Ovary (tissue), 9 donors: ENCODE results near the gene CD209. TPM values are rescaled to one million over a fixed set of nuclear protein-coding genes. Genes with fewer than 3 reads are reported as not detected.

Experiments
- DNase-seq, 5 donors: peaks; one replicate each; pipeline ENCODE4 v3.0.0-alpha.2; 2019 to 2020
- H3K27ac ChIP-seq, 2 donors: fragments of 200-600 bp; one replicate each; pipeline versions ENCODE4 v1.5.1 to v1.8.0; 2019 to 2022
- H3K27me3 ChIP-seq: fragments of 200-600 bp; one replicate; pipeline ENCODE4 v1.8.0; 2022
- H3K36me3 ChIP-seq: fragments of 200-600 bp; sonication (generic); one replicate; pipeline ENCODE4 v1.5.1; 2019
- H3K4me1 ChIP-seq: one replicate; pipeline ENCODE4 v1.8.1; 2013; ENCODE audit warnings: mild to moderate bottlenecking, moderate library complexity; ENCODE audit not compliant: insufficient read depth
- H3K4me3 ChIP-seq: fragments of 200-600 bp; sonication (generic); one replicate; pipeline ENCODE4 v1.5.1; 2017
- H3K9me3 ChIP-seq, 2 donors: fragments of 200-600 bp in 1 of 2; sonication (generic) in 1 of 2; one replicate each; pipeline versions ENCODE4 v1.5.1 to v1.8.1; 2013 to 2019; ENCODE audit warnings: mild to moderate bottlenecking in 1 of 2, moderate library complexity in 1 of 2
- EP300 ChIP-seq: sonication (generic); formaldehyde crosslinking; IDR thresholded peaks from one replicate; pipeline ENCODE4 v1.6.1; 2017; ENCODE audit warnings: antibody characterized with exemption
- POLR2A ChIP-seq: fragments of 450-650 bp; IDR thresholded peaks from one replicate; pipeline ENCODE4 v1.6.1; 2017; ENCODE audit warnings: antibody characterized with exemption, mild to moderate bottlenecking, moderate library complexity
- WGBS, 3 donors: extraction: QIAGEN DNeasy Blood & Tissue Kit in 1 of 3; methylation state at CpG; one replicate each; pipeline versions ENCODE4 v1.1.5 to v1.1.7; 2013 to 2017; 5-methylcytosine and 5-hydroxymethylcytosine counted together
- intact Hi-C, 4 donors: fragments of 100-400 bp; cut with DNase I; formaldehyde crosslinking; loops; one replicate each; pipeline versions ENCODE4 v1.11.0 to v1.15.1; 2022 to 2023
- polyA plus RNA-seq, 2 donors: library from polyadenylated mRNA; stranded (reverse); fragments of 200-250 nt in 1 of 2; fragments of 350-450 nt in 1 of 2; fragmentation: Illumina TruSeq in 1 of 2; extraction: RNeasy Lipid Tissue Mini Kit (QIAGEN cat#74804) in 1 of 2; gene quantifications; one replicate each; pipeline ENCODE4 v1.2.3, GENCODE V29; 2013 to 2014
- total RNA-seq, 7 donors: library from RNA; depleted of rRNA in 2 of 7; stranded (reverse); fragments of >200 nt in 2 of 7; fragmentation: NEBNext Ultra II Directional in 3 of 7; extraction: Animal tissue kit (Norgen Biotek cat#: 25700) in 3 of 7; gene quantifications; one replicate each; pipeline versions ENCODE4 v1.1.0 to v1.2.4, GENCODE V29; 2016 to 2023
- TF ChIP-seq, protein P1 (sequence below), 3 donors: fragments of 450-650 bp in 2 of 3; fragments of 200-600 bp in 1 of 3; IDR thresholded peaks; one replicate each; pipeline versions ENCODE4 v1.5.1 to v1.8.0; 2016 to 2022; ENCODE audit warnings: antibody characterized with exemption in 3 of 3, mild to moderate bottlenecking in 1 of 3
- donor health status: DM: no; HTN: no; CAD: no; lungs with moderate emphysema.
- donor health status: DM: no; HTN: no; CAD: no.
- donor health status: Bipolar disorder and iron deficiency.
- donor health status: DM: yes; HTN: yes; CAD: no.
- donor health status: DM: no; HTN: no; CAD: no.
- donor health status: DM: yes; HTN: yes; CAD: no.

Gene CD209
- total and polyA plus RNA-seq, 9 donors = 0.48 to 26.1 (median 1.7) TPM

DNA sequence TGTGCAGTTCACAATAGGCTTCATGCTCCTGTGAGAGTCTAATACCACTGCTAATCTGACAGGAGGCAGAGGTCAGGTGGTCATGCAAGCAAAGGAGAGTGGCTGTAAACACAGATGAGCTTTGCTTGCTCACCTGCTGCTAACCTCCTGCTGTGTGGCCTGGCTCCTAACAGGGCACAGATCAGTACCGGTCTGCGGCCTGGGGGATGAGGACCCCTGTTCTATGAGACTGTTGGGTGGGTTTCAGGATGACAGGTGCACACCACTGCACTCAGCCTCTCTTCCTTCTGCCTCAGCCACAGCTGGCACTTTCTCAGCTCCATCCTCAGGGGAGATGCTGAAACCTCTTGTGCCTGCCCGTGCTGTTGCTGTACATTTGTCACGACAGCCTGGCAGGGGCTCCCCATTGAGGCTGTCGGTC, 25.1 kb downstream of the CD209 start:
- Histone ChIP-seq H3K27me3 (no peaks in the 10 kb centered on the region), H3K36me3 (no peaks in the 10 kb centered on the region), H3K27ac (no peak overlapping the region), H3K9me3 (no peaks in the 10 kb centered on the region), H3K4me3 (no peak overlapping the region), H3K4me1 (no peaks in the 10 kb centered on the region)
- 54 to 62% (median 58%) methylated on average over 5 of the region's 5 CpGs for WGBS, 3 donors
- intact Hi-C loops = no loop called here
- TF ChIP-seq, protein P1, sequence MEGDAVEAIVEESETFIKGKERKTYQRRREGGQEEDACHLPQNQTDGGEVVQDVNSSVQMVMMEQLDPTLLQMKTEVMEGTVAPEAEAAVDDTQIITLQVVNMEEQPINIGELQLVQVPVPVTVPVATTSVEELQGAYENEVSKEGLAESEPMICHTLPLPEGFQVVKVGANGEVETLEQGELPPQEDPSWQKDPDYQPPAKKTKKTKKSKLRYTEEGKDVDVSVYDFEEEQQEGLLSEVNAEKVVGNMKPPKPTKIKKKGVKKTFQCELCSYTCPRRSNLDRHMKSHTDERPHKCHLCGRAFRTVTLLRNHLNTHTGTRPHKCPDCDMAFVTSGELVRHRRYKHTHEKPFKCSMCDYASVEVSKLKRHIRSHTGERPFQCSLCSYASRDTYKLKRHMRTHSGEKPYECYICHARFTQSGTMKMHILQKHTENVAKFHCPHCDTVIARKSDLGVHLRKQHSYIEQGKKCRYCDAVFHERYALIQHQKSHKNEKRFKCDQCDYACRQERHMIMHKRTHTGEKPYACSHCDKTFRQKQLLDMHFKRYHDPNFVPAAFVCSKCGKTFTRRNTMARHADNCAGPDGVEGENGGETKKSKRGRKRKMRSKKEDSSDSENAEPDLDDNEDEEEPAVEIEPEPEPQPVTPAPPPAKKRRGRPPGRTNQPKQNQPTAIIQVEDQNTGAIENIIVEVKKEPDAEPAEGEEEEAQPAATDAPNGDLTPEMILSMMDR (IDR thresholded peaks at IDR 0.05) = no peak
- TF ChIP-seq POLR2A (no peak), EP300 (no peak)
- DNase-seq = no peak

DNA sequence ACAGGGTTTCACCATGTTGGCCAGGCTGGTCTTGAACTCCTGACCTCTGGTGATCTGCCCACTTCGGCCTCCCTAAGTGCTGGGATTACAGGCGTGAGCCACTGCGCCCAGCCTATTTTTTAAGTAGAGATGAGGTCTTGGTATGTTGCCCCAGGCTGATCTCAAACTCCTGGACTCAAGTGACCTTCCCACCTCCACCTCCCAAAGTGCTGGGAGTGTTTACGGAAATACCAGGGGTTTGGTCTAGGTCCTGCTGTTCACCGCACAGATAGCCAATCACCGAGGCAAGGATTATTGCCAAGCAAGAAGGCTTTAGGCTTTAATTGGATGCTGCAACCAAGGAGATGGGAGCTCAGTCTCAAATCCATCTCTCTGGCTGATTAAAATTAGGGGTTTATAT, 27.0 kb downstream of the CD209 start:
- H3K36me3 ChIP-seq = no peaks in the 10 kb centered on the region
- H3K4me3 ChIP-seq = no peak overlapping the region
- intact Hi-C loops = no loop called here
- no peaks in the 10 kb centered on the region for H3K4me1 ChIP-seq
- no peaks in the 10 kb centered on the region for H3K27me3 ChIP-seq
- no peaks in the 10 kb centered on the region for H3K9me3 ChIP-seq
- WGBS, 3 donors = 73 to 81% (median 78%) methylated on average over 6 of the region's 6 CpGs
- DNase-seq = no peak
- TF ChIP-seq, protein P1 (IDR thresholded peaks at IDR 0.05) = no peak
- TF ChIP-seq EP300 = no peak
- no peak for TF ChIP-seq POLR2A
- H3K27ac ChIP-seq = no peak overlapping the region

DNA sequence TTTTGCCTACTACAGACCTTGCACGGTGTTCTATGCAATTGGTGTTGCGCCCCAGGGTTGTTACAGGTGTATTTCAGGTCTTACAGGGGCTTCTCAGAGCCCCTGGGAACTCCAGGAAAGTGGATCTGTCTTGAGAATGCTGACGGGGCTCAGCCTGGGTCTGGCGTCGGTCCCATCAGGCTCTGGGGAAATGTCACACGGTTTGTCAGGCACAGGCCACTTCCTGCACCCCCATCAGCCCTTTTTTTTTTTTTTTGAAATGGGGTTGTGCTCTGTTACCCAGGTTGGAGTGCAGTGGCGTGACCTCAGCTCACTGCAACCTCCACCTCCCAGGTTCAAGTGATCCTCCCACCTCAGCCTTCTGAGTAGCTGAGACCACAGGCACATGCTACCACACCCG, 28.7 kb downstream of the CD209 start:
- no peaks in the 10 kb centered on the region for H3K9me3 ChIP-seq
- no peak for DNase-seq
- intact Hi-C loops = loop anchor here in 1 of 4 donors (10.0 kb wide), 1 partner anchor 1544 kb away; no protein-coding TSS in a partner anchor
- no peaks in the 10 kb centered on the region for H3K4me1 ChIP-seq
- no peak overlapping the region for H3K4me3 ChIP-seq
- H3K27me3 ChIP-seq = no peaks in the 10 kb centered on the region
- H3K36me3 ChIP-seq = no peaks in the 10 kb centered on the region
- no peak for TF ChIP-seq POLR2A
- TF ChIP-seq, protein P1 (IDR thresholded peaks at IDR 0.05) = no peak
- TF ChIP-seq EP300 = no peak
- H3K27ac ChIP-seq = no peak overlapping the region
- WGBS, 3 donors = 59 to 73% (median 71%) methylated on average over 8 of the region's 8 CpGs

DNA sequence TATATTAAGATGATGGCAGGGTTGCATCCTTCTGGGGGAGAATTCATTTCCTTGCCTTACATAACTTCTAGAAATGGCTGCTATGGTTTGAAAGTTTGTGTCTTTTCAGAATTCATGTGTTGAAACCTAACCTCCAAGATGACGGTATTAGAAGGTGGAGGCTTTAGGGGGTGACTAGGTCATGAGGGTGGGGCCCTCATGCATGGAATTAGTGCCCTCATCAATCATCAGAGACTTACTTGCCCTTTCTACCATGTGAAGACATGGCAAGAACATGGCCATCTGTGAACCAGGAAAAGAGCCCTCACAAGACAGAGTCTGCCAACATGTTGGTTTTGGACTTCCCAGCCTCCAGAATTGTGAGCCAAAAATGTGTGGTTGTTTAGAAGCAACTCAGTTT, 30.6 kb downstream of the CD209 start:
- TF ChIP-seq POLR2A (no peak), EP300 (no peak)
- TF ChIP-seq, protein P1 (IDR thresholded peaks at IDR 0.05) = no peak
- Histone ChIP-seq H3K27ac (no peak overlapping the region), H3K9me3 (no peaks in the 10 kb centered on the region), H3K36me3 (no peaks in the 10 kb centered on the region), H3K4me3 (no peak overlapping the region), H3K4me1 (no peaks in the 10 kb centered on the region), H3K27me3 (no peaks in the 10 kb centered on the region)
- DNase-seq = no peak
- 55 to 82% (median 66%) methylated on average over 1 of the region's 1 CpG for WGBS, 3 donors
- intact Hi-C loops = loop anchor here in 1 of 4 donors (10.0 kb wide), 1 partner anchor 1542 kb away; no protein-coding TSS in a partner anchor
